Aorta (tissue), 5 donors: ENCODE measurements around the gene RND2. TPM values are rescaled to one million over a fixed set of nuclear protein-coding genes. Genes with fewer than 3 reads are reported as not detected.

ENCODE experiments used
- ATAC-seq: fragments of 200-7000 bp; cut with Tn5 transposase; one replicate; pipeline ENCODE4 v1.9.1; 2022; ENCODE audit warnings: moderate library complexity; ENCODE audit not compliant: low FRiP score
- DNase-seq, 2 donors: peaks; one replicate each; pipeline ENCODE4 v3.0.0-alpha.2; 2020
- H3K27ac ChIP-seq, 2 donors: one replicate each; pipeline ENCODE4 v1.5.1; 2013; ENCODE audit warnings: low read length in 2 of 2, mild to moderate bottlenecking in 2 of 2, moderate library complexity in 2 of 2, control low read depth in 1 of 2, inconsistent platforms in 1 of 2, low read depth in 1 of 2
- H3K27me3 ChIP-seq, 2 donors: one replicate each; pipeline ENCODE4 v1.6.1; 2013; ENCODE audit warnings: control low read depth in 1 of 2, low read length in 1 of 2, mild to moderate bottlenecking in 1 of 2, moderate library complexity in 1 of 2; ENCODE audit not compliant: insufficient read depth in 2 of 2, control insufficient read depth in 1 of 2
- H3K36me3 ChIP-seq, 2 donors: one replicate each; pipeline ENCODE4 v1.6.1; 2013; ENCODE audit warnings: control low read depth in 1 of 2, low read length in 1 of 2, mild to moderate bottlenecking in 1 of 2; ENCODE audit not compliant: insufficient read depth in 2 of 2, control insufficient read depth in 1 of 2
- H3K4me1 ChIP-seq, 2 donors: one replicate each; pipeline ENCODE4 v1.6.1; 2013; ENCODE audit warnings: low read length in 2 of 2, control low read depth in 1 of 2, mild to moderate bottlenecking in 1 of 2, moderate library complexity in 1 of 2; ENCODE audit not compliant: insufficient read depth in 2 of 2, control insufficient read depth in 1 of 2
- H3K4me3 ChIP-seq, 2 donors: one replicate each; pipeline ENCODE4 v1.5.1; 2013; ENCODE audit warnings: low read length in 2 of 2, control low read depth in 1 of 2, mild to moderate bottlenecking in 1 of 2
- H3K9me3 ChIP-seq: one replicate; pipeline ENCODE4 v1.6.1; 2013; ENCODE audit warnings: mild to moderate bottlenecking, low read length; ENCODE audit not compliant: control insufficient read depth
- WGBS, 2 donors: extraction: QIAGEN DNeasy Blood & Tissue Kit; methylation state at CpG; one replicate each; pipeline ENCODE4 v1.1.7; 2013; 5-methylcytosine and 5-hydroxymethylcytosine counted together
- intact Hi-C, 2 donors: fragments of 100-400 bp; cut with DNase I; formaldehyde crosslinking; loops; one replicate each; pipeline versions ENCODE4 v1.14.2 to v1.15.0; 2022
- polyA plus RNA-seq, 2 donors: library from polyadenylated mRNA; stranded (reverse); fragments of 200-250 nt; gene quantifications; one replicate each; pipeline ENCODE4 v1.2.3, GENCODE V29; 2013
- total RNA-seq, 2 donors: library from RNA; stranded (reverse); fragmentation: NEBNext Ultra II Directional; extraction: Animal tissue kit (Norgen Biotek cat#: 25700); gene quantifications; one replicate each; pipeline ENCODE4 v1.2.1, GENCODE V29; 2021
- donor health status: healthy with polysubstance abuse.
- donor health status: Bipolar disorder and iron deficiency.
- donor health status: DM: no; HTN: no; CAD: no.
- donor health status: DM: no; HTN: no; CAD: no.
- donor health status: DM: yes; HTN: yes; CAD: no.

The RND2 gene
- total and polyA plus RNA-seq, 4 donors, result 1.1 to 3.9 (median 2.3) TPM

- WGBS, 2 donors, result 81 to 90% methylated on average over 1 of the region's 1 CpG
- ATAC-seq, result no peak
- no peak overlapping the region for H3K27ac ChIP-seq
- intact Hi-C loops, result no loop called here
- no peaks in the 10 kb centered on the region for H3K4me1 ChIP-seq
- H3K36me3 ChIP-seq, result no peaks in the 10 kb centered on the region
- H3K9me3 ChIP-seq, result no peaks in the 10 kb centered on the region
- no peak for DNase-seq
- H3K27me3 ChIP-seq, result no peaks in the 10 kb centered on the region
- H3K4me3 ChIP-seq, result no peak overlapping the region
These were observed 45.8 kb downstream of the RND2 start for GRCh38 chr17:43070872-43071271.

- no peak for ATAC-seq
- intact Hi-C loops, result no loop called here
- no peaks in the 10 kb centered on the region for H3K36me3 ChIP-seq
- H3K4me3 ChIP-seq, result no peak overlapping the region
- H3K9me3 ChIP-seq, result no peaks in the 10 kb centered on the region
- WGBS, 2 donors, result 94 to 96% methylated on average over 4 of the region's 4 CpGs
- no peaks in the 10 kb centered on the region for H3K4me1 ChIP-seq
- H3K27ac ChIP-seq, result no peak overlapping the region
- no peak for DNase-seq
- no peaks in the 10 kb centered on the region for H3K27me3 ChIP-seq
These were observed 49.8 kb downstream of the RND2 start for GRCh38 chr17:43074869-43075268.

GRCh38 chr17:43079641-43080302 lies 54.7 kb downstream of the RND2 start:
- DNase-seq (no peak), ATAC-seq (no peak)
- Histone ChIP-seq H3K4me3 (no peak overlapping the region), H3K36me3 (no peaks in the 10 kb centered on the region), H3K27me3 (no peaks in the 10 kb centered on the region), H3K4me1 (no peaks in the 10 kb centered on the region), H3K9me3 (no peaks in the 10 kb centered on the region), H3K27ac (no peak overlapping the region)
- intact Hi-C loops, result no loop called here
- WGBS, 2 donors, result 88% methylated on average over 1 of the region's 1 CpG

Other genes starting within 250 kb of the RND2 start
- under 1 TPM; 0.19 to 0.24 TPM for gene WNK4, start 244.6 kb upstream of the RND2 start, total RNA-seq
- gene WNK4, start 244.6 kb upstream of the RND2 start, polyA plus RNA-seq, result 1 to 10 TPM in 1 of 2 donors, not detected in 1; 1.1 TPM
- gene COA3, start 226.5 kb upstream of the RND2 start, total RNA-seq, result 10 to 100 TPM; 31.7 to 34.8 TPM
- 100 to 1,000 TPM in 1 of 2 donors, 10 to 100 TPM in 1; 75.9 to 117 TPM for gene COA3, start 226.5 kb upstream of the RND2 start, polyA plus RNA-seq
- under 1 TPM in 1 of 2 donors, not detected in 1; 0.81 TPM for gene CNTD1, start 226.4 kb upstream of the RND2 start, total RNA-seq
- 1 to 10 TPM in 1 of 2 donors, under 1 TPM in 1; 0.33 to 2.1 TPM for gene CNTD1, start 226.4 kb upstream of the RND2 start, polyA plus RNA-seq
- 10 to 100 TPM; 66.9 to 76.9 TPM for gene BECN1, start 200.9 kb upstream of the RND2 start, total RNA-seq
- gene BECN1, start 200.9 kb upstream of the RND2 start, polyA plus RNA-seq, result 100 to 1,000 TPM in 1 of 2 donors, 10 to 100 TPM in 1; 67.8 to 105 TPM
- 10 to 100 TPM; 57.7 to 69.8 TPM for gene PSME3, start 191.8 kb upstream of the RND2 start, total RNA-seq
- gene PSME3, start 191.8 kb upstream of the RND2 start, polyA plus RNA-seq, result 10 to 100 TPM; 41.1 to 58.6 TPM
- gene AOC2, start 180.7 kb upstream of the RND2 start, total RNA-seq, result 1 to 10 TPM; 1.8 to 2.6 TPM
- under 1 TPM; 0.25 to 0.38 TPM for gene AOC2, start 180.7 kb upstream of the RND2 start, polyA plus RNA-seq
- gene AOC3, start 174.0 kb upstream of the RND2 start, total RNA-seq, result 100 to 1,000 TPM; 270 to 344 TPM
- gene AOC3, start 174.0 kb upstream of the RND2 start, polyA plus RNA-seq, result 100 to 1,000 TPM in 1 of 2 donors, 10 to 100 TPM in 1; 82.1 to 107 TPM
- not detected for gene G6PC1, start 124.4 kb upstream of the RND2 start, total RNA-seq
- gene G6PC1, start 124.4 kb upstream of the RND2 start, polyA plus RNA-seq, result 1 to 10 TPM in 1 of 2 donors, not detected in 1; 3.0 TPM
- gene AARSD1, start 60.8 kb upstream of the RND2 start, total RNA-seq, result 10 to 100 TPM; 38.2 to 39.0 TPM
- 10 to 100 TPM; 30.2 to 87.0 TPM for gene AARSD1, start 60.8 kb upstream of the RND2 start, polyA plus RNA-seq
- 1 to 10 TPM; 2.5 to 6.6 TPM for gene PTGES3L, start 45.2 kb upstream of the RND2 start, total RNA-seq
- 1 to 10 TPM; 3.2 to 5.5 TPM for gene PTGES3L, start 45.2 kb upstream of the RND2 start, polyA plus RNA-seq
- 10 to 100 TPM; 10.6 to 16.0 TPM for gene RUNDC1, start 44.7 kb upstream of the RND2 start, total RNA-seq
- gene RUNDC1, start 44.7 kb upstream of the RND2 start, polyA plus RNA-seq, result 1 to 10 TPM; 2.4 to 7.3 TPM
- gene RPL27, start 26.8 kb upstream of the RND2 start, total RNA-seq, result 100 to 1,000 TPM; 723 to 755 TPM
- 1,000 to 10,000 TPM; 3,011 to 6,939 TPM for gene RPL27, start 26.8 kb upstream of the RND2 start, polyA plus RNA-seq
- 10 to 100 TPM; 24.8 to 35.3 TPM for gene IFI35, start 18.4 kb upstream of the RND2 start, total RNA-seq
- gene IFI35, start 18.4 kb upstream of the RND2 start, polyA plus RNA-seq, result 10 to 100 TPM; 34.2 to 45.2 TPM
- 100 to 1,000 TPM; 165 to 241 TPM for gene VAT1, start 2.8 kb upstream of the RND2 start, total RNA-seq
- gene VAT1, start 2.8 kb upstream of the RND2 start, polyA plus RNA-seq, result 10 to 100 TPM; 55.7 to 65.3 TPM
- gene BRCA1, start 100.1 kb downstream of the RND2 start, total RNA-seq, result 1 to 10 TPM; 4.3 to 6.6 TPM
- 1 to 10 TPM in 1 of 2 donors, under 1 TPM in 1; 0.38 to 2.1 TPM for gene BRCA1, start 100.1 kb downstream of the RND2 start, polyA plus RNA-seq
- 10 to 100 TPM; 93.7 to 99.1 TPM for gene NBR1, start 146.0 kb downstream of the RND2 start, total RNA-seq
- 10 to 100 TPM; 52.3 to 55.4 TPM for gene NBR1, start 146.0 kb downstream of the RND2 start, polyA plus RNA-seq
- gene TMEM106A, start 186.6 kb downstream of the RND2 start, total RNA-seq, result 10 to 100 TPM; 20.2 to 37.2 TPM
- 1 to 10 TPM; 2.5 to 5.0 TPM for gene TMEM106A, start 186.6 kb downstream of the RND2 start, polyA plus RNA-seq
- gene CCDC200, start 203.4 kb downstream of the RND2 start, total RNA-seq, result not detected
- not detected for gene CCDC200, start 203.4 kb downstream of the RND2 start, polyA plus RNA-seq
- 1,000 to 10,000 TPM; 2,414 to 5,422 TPM for gene RNU2-1, start 208.7 kb downstream of the RND2 start, total RNA-seq
- gene RNU2-1, start 208.7 kb downstream of the RND2 start, polyA plus RNA-seq, result not detected